ENCODE data around the gene VEGFA.

VEGFA gene

DNA sequence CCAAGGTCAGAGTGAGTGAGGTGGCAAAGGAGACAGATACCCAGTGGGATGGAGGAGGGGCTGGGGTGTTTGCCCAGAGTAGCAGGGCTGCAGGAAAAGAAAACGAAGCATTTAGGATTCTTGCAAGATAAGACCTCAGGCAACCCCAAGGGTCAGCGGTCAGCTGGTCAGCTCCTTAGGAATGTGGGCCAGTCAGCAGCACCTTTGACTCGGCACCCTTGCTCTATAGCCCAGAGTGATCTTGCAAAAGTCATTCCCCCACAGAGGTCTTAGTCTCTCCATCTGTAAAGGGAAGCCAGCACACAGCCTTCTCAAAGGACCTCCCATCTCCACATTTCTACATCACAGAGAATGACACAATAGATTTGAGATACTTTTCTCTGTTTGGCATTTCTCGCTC lies 56.7 kb downstream of the VEGFA start:
- DNase-seq = no peak

DNA sequence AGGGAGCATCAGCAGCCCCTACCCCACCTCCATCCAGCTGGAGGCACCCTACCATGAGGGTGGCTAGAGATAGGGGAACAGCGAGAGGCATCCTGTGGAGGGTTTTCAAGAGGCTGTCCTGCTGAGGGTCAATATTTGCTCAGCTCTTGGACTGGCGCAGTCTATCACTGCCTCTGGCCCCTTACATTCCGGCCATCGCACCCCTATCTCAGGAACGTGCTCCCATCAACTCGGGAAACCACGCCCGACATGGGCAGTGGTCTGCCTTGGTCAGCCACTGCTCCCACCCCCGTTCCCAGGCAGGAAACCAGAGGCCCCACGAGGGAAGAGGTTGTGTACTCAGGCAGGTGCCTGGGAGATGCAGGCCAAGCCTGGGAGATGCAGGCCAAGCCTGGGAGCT lies 57.9 kb downstream of the VEGFA start:
- no peak for DNase-seq

DNA sequence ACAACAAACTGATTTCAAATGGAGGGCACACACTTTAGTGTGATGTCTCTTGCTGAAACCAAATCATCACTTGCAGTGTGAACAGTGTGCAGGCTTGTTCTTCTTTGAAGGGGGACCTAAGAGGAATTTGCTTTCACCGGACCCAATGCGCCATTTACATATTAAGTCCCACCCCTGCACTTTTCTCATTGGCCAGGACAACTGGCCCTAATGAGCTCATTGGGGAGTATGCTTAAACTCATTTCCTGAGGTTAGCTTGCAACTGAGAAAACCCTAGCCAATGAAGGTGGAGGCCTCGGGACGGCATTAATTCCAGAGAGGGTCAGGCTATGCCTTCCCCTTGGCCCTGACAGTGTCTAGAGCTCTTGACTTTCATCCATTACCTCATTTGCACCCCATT lies 58.7 kb downstream of the VEGFA start:
- no peak for DNase-seq

DNA sequence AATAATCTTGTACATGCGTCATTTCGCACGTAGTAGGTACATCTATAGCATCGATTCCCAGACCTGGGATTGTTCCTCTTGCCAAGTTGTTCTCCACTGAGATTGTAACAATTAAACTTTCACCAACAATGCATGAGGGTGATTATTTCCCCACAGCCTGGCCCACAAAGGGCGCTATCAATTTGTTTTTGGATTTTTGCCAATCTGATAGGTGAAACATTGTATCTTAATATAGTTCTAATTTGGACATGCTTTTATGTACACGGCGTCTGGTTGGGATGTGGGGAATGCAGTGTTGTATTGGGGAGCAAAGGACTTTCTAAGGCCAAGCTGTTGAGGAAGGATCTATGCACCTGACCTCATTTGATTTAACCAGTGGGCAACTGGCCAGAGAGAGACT lies 59.5 kb downstream of the VEGFA start:
- DNase-seq = no peak

DNA sequence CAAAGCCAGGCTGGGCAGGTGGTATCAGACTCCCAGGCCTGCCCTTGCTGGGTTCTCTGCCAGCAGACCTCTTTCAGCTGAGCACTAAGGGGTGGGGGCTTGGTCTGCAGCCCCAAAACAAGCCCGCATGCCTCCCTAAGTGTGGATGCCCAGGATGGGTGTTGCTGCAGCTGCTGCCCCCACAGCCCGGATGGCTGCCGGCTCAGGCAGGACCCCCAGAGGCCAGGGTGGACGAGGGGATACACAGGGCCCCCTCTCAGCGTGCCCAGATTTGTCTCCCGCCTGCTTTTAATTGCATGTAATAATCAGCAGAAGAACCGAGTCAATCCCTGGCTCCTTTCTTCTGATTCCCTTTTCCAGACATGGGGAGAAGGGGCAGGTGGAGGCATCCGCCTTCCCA lies 60.8 kb downstream of the VEGFA start:
- no peak for DNase-seq

DNA sequence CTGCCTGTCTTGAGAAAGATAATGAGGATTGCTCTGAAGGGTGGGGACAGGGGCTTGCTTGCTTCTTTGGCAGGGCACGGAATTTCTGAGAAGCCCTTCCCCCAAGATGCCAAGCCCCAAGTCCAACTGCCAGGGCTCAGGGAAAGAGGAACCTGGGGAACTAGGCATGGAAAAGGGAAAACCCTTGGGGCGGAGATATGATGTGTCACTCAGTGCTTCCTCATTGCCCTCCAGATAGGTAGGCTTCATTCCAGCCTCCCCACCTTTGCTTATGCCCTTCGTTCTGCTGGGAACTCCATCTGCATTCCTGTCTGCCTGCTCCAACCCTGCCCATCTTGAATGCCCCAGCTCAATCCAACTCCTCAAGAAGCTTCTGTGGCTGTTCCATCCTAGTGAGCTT lies 61.2 kb downstream of the VEGFA start:
- DNase-seq = no peak

DNA sequence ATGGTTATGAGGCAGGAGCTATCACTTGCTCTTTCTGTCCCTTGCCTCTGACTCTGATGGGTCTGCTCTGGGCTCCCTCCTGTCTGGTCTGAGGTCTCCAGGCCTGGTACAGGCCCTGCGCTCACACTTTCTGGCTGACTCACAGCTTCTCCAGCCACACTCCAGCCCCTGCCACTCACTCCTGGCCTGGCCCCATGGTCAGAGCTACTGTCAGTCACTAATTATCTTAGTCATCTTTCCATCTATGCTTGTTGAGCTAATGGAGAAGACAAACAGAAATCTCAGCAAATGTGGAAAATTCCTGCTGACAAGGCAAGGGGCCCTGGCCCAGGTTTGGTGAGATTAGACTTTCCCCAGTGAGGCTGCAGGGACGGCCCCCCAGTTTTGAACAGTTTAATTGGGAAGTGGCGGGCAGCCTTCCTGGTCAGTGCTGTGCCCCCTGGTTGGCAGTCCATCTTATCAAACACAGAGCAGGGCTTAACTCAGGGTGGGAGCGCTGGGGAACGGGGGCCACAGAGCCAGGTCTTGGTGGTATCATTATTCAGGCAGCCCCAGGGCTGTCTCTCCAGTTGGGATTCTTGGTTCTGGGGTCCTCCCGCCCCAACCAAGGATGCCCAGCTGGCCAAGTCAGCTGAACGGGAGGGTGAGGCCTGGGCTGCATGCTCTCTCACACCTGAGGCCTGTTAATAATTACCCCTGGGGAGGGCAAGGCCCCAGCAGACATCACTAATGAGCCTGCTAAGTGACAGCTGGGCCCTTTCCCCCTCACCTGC lies 63.4 kb downstream of the VEGFA start:
- DNase-seq = no peak

DNA sequence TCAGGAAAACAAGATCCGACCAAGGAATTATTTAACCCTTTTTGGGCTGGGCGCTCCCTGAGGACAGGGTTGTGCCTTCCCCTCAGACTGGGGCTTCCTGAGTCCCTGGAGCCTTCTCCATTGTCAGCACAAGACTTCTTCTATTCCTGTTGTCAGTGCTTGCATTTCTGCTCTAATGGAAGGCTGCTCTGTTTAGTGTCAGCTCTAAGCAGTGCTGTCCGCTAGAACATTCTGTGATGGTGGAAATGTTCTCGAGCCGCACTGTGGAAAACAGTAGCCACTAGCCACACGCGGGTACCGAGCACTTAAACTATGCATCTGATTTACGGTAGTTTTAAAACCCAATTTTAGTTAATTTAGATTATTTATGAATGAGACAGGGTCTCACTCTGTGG lies 64.0 kb downstream of the VEGFA start:
- no peak for DNase-seq

DNA sequence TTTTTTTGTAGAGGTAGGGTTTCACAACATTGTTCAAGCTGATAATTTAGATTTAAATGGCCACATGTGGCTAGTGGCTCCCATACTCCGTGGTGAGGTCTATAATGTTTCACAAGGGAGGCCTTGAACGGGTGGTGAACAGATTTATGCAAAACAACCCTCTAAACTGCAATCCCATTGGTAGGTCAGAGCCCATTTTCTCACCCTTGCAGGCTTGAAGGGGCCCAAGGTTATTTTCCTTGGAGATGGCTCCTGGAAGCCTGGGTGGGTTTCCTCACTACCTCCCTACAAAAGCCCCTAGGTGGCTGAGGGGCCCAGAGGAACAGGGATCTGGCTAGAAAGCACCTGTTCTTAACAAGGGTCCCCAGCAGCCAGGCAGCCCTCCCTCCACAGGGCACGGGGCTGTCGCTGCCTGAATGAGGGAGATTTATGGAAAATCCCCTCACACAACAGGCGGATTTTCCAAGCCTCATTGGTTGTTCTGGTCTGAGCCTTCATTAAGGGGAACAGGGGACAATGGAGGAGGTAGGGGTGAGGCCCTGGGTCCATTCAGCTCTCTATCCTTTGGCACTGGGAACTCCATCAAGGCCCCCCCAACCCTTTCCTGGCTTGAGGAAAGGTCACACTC lies 64.6 kb downstream of the VEGFA start:
- DNase-seq = no peak

DNA sequence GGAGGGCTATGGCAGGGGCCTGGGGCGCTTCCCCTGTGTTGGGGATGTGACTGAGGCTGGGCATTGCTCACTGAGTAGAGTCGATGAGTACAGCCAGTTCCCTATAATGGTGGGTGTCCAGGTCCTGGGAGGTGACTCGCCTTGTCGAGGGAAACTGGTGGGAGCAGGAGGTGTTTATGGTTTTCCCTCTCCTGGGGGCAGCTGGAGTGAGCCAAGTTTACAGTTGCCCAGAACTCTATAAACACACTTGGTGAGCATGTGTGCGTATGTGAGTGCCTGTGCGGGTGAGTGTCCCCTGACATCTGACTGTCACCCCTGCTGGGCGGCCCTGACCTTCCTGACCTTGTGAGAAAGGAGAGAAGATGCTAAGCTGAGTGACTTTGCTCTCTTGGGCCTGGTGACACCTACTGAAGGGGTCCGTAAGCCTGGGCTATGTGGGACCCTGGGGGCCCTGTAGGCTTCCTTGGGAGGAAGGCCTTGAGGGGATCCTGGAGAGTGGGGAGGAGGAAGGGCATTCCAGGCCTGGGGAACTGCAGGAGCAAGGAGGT lies 65.9 kb downstream of the VEGFA start:
- DNase-seq = no peak
